SK-N-SH treated with all-trans-retinoic acid at 6 μM for 48 hours (cell line): ENCODE data around the gene PCIF1.

ENCODE experiments used
- ATAC-seq: fragments of 200-7000 bp; cut with Tn5 transposase; 3 replicates; pipeline ENCODE4 v1.9.1; 2020; ENCODE audit warnings: mild to moderate bottlenecking, moderate library complexity
- ARNTL ChIP-seq: fragments of 450-650 bp; formaldehyde crosslinking; IDR thresholded peaks from 2 replicates; pipeline ENCODE4 v1.5.0; 2020; ENCODE audit warnings: low read depth, mild to moderate bottlenecking, moderate library complexity, borderline replicate concordance
- CREB5 ChIP-seq: fragments of 250-450 bp; sonication (Bioruptor Pico); IDR thresholded peaks from 2 replicates; pipeline ENCODE4 v1.5.1; 2020; ENCODE audit warnings: low read depth, mild to moderate bottlenecking, moderate library complexity
- CSDC2 ChIP-seq: fragments of 250-450 bp; sonication (Bioruptor Pico); IDR thresholded peaks from 2 replicates; pipeline ENCODE4 v1.5.0; 2020; ENCODE audit warnings: mild to moderate bottlenecking, moderate library complexity
- ESRRG ChIP-seq: fragments of 250-450 bp; sonication (Bioruptor Pico); IDR thresholded peaks from 2 replicates; pipeline ENCODE4 v1.6.1; 2021; ENCODE audit warnings: mild to moderate bottlenecking
- GLIS3 ChIP-seq: fragments of 250-450 bp; sonication (Bioruptor Pico); IDR thresholded peaks from 2 replicates; pipeline ENCODE4 v1.5.0; 2020; ENCODE audit warnings: mild to moderate bottlenecking, moderate library complexity
- ISL1 ChIP-seq: fragments of 250-450 bp; sonication (Bioruptor Pico); IDR thresholded peaks from 2 replicates; pipeline ENCODE4 v2.1.2; 2022; ENCODE audit warnings: mild to moderate bottlenecking, moderate library complexity
- OSR1 ChIP-seq: fragments of 250-450 bp; sonication (Bioruptor Pico); IDR thresholded peaks from 2 replicates; pipeline ENCODE4 v1.8.0; 2022; ENCODE audit warnings: moderate library complexity, mild to moderate bottlenecking, inconsistent platforms
- PPARA ChIP-seq: fragments of 250-450 bp; sonication (Bioruptor Pico); IDR thresholded peaks from 2 replicates; pipeline ENCODE4 v1.5.0; 2020; ENCODE audit warnings: mild to moderate bottlenecking, borderline replicate concordance
- RARB ChIP-seq: fragments of 250-450 bp; sonication (Bioruptor Pico); IDR thresholded peaks from 2 replicates; pipeline ENCODE4 v1.8.0; 2021; ENCODE audit warnings: mild to moderate bottlenecking, moderate library complexity
- SNAI2 ChIP-seq: fragments of 250-450 bp; sonication (Bioruptor Pico); IDR thresholded peaks from 2 replicates; pipeline ENCODE4 v1.5.0; 2020; ENCODE audit warnings: mild to moderate bottlenecking, moderate library complexity
- TCF4 ChIP-seq: fragments of 250-450 bp; sonication (Bioruptor Pico); IDR thresholded peaks from 2 replicates; pipeline ENCODE4 v1.8.0; 2021; ENCODE audit warnings: mild to moderate bottlenecking, moderate library complexity, borderline replicate concordance
- TOX ChIP-seq: fragments of 250-450 bp; sonication (Bioruptor Pico); IDR thresholded peaks from 2 replicates; pipeline ENCODE4 v1.8.0; 2021; ENCODE audit warnings: mild to moderate bottlenecking, moderate library complexity, borderline replicate concordance
- TSHZ2 ChIP-seq: fragments of 250-450 bp; sonication (Bioruptor Pico); IDR thresholded peaks from 2 replicates; pipeline ENCODE4 v1.5.0; 2020; ENCODE audit warnings: mild to moderate bottlenecking, moderate library complexity
- ZC3H10 ChIP-seq: fragments of 250-450 bp; sonication (Bioruptor Pico); IDR thresholded peaks from 2 replicates; pipeline ENCODE4 v1.5.1; 2021; ENCODE audit warnings: mild to moderate bottlenecking, moderate library complexity
- ZFP3 ChIP-seq: fragments of 250-450 bp; sonication (Bioruptor Pico); IDR thresholded peaks from 2 replicates; pipeline ENCODE4 v1.5.0; 2020; ENCODE audit warnings: mild to moderate bottlenecking, moderate library complexity
- ZFP30 ChIP-seq: fragments of 450-650 bp; formaldehyde crosslinking; IDR thresholded peaks from 2 replicates; pipeline ENCODE4 v1.5.0; 2022; ENCODE audit warnings: mild to moderate bottlenecking, moderate library complexity
- ZNF565 ChIP-seq: fragments of 450-650 bp; formaldehyde crosslinking; conservative IDR thresholded peaks from 2 replicates; pipeline ENCODE4 v1.5.0; 2020; ENCODE audit warnings: low read depth, mild to moderate bottlenecking, moderate library complexity
- ZNF70 ChIP-seq: fragments of 450-650 bp; formaldehyde crosslinking; IDR thresholded peaks from 2 replicates; pipeline ENCODE4 v1.5.0; 2020; ENCODE audit warnings: mild to moderate bottlenecking, moderate library complexity
- ZNF8 ChIP-seq: fragments of 450-650 bp; formaldehyde crosslinking; IDR thresholded peaks from 2 replicates; pipeline ENCODE4 v1.5.0; 2020; ENCODE audit warnings: mild to moderate bottlenecking, moderate library complexity
- TF ChIP-seq, protein P1 (sequence below): fragments of 250-450 bp; sonication (Bioruptor Pico); IDR thresholded peaks from 2 replicates; pipeline ENCODE4 v1.8.0; 2020; ENCODE audit warnings: mild to moderate bottlenecking, moderate library complexity, borderline replicate concordance
- TF ChIP-seq, protein P2 (sequence below): fragments of 250-450 bp; sonication (Bioruptor Pico); IDR thresholded peaks from 2 replicates; pipeline ENCODE4 v1.8.0; 2021; ENCODE audit warnings: low read depth, mild to moderate bottlenecking, moderate library complexity, borderline replicate concordance
- TF ChIP-seq, protein P3 (sequence below): fragments of 250-450 bp; sonication (Bioruptor Pico); IDR thresholded peaks from 2 replicates; pipeline ENCODE4 v1.5.1; 2021; ENCODE audit warnings: mild to moderate bottlenecking, moderate library complexity

Gene PCIF1

DNA sequence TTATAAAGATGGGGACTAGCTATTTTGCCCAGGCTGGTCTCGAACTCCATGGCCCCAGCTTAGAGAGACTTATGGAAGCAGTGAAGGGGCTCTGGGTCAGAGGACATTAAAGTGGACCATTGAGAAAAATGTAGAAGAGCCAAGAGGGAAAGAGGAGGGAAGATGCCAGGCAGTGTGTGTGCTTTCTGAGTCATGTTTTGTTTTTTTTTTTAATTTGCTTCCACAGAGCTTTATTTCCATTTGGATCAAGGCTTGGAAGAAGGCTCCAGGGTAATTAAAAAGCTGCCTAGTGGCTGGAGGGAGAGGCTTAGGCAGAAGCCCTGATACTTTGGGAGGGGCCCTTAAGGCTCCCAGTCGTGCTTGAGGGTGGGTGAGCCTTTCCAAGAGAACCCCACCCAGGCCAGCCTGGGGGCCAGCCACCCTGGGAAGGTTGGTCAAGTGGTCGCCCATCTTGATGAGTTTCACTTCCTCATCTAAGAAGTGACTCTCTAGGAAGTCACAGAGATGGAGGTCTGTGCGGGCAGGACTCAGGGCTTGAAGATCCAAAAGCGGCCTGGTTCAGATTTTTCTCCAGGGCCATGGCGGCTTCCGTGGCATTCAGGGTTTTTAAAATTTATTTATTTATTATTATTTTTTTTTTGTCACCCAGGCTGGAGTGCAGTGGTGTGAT lies 40.5 kb downstream of the PCIF1 start (continued):
- no peak for TF ChIP-seq CREB5 (CRISPR knock-in tag)

DNA sequence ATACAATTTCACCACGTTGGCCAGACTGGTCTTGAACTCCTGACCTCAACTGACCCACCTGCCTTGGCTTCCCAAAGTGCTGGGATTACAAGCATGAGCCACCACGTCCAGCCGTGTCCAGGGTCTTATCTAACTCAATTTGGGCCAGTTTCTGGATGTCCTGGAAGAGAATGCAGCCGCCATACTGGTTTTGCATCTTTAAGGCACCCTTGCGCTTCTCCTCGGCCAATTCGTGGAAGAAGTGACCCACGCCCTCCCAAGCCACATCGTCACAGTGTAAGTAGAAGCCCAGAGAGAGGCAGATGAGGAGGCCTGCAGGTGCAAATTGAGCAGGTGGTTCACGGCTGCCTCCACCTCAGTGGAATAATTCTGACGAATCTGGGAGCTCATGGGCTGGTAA lies 41.2 kb downstream of the PCIF1 start:
- no peak for ATAC-seq
- TF ChIP-seq TOX, result no peak
- no peak for TF ChIP-seq ISL1
- TF ChIP-seq, protein P1, sequence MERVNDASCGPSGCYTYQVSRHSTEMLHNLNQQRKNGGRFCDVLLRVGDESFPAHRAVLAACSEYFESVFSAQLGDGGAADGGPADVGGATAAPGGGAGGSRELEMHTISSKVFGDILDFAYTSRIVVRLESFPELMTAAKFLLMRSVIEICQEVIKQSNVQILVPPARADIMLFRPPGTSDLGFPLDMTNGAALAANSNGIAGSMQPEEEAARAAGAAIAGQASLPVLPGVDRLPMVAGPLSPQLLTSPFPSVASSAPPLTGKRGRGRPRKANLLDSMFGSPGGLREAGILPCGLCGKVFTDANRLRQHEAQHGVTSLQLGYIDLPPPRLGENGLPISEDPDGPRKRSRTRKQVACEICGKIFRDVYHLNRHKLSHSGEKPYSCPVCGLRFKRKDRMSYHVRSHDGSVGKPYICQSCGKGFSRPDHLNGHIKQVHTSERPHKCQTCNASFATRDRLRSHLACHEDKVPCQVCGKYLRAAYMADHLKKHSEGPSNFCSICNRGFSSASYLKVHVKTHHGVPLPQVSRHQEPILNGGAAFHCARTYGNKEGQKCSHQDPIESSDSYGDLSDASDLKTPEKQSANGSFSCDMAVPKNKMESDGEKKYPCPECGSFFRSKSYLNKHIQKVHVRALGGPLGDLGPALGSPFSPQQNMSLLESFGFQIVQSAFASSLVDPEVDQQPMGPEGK (CRISPR knock-in tag), result no peak
- TF ChIP-seq ZNF8 (CRISPR knock-in tag), result no peak
- TF ChIP-seq RARB (CRISPR knock-in tag), result no peak
- no peak for TF ChIP-seq ZNF565
- TF ChIP-seq ESRRG (CRISPR knock-in tag), result no peak
- TF ChIP-seq, protein P2, sequence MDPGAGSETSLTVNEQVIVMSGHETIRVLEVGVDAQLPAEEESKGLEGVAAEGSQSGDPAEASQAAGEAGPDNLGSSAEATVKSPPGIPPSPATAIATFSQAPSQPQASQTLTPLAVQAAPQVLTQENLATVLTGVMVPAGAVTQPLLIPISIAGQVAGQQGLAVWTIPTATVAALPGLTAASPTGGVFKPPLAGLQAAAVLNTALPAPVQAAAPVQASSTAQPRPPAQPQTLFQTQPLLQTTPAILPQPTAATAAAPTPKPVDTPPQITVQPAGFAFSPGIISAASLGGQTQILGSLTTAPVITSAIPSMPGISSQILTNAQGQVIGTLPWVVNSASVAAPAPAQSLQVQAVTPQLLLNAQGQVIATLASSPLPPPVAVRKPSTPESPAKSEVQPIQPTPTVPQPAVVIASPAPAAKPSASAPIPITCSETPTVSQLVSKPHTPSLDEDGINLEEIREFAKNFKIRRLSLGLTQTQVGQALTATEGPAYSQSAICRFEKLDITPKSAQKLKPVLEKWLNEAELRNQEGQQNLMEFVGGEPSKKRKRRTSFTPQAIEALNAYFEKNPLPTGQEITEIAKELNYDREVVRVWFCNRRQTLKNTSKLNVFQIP, result no peak
- no peak for TF ChIP-seq GLIS3 (CRISPR knock-in tag)
- TF ChIP-seq CREB5 (CRISPR knock-in tag), result no peak
- TF ChIP-seq ZFP30 (CRISPR knock-in tag), result no peak
- TF ChIP-seq ZNF70, result no peak
- TF ChIP-seq SNAI2, result no peak
- no peak for TF ChIP-seq PPARA (CRISPR knock-in tag)
- no peak for TF ChIP-seq CSDC2 (CRISPR knock-in tag)
- TF ChIP-seq ZC3H10, result no peak
- TF ChIP-seq ARNTL (CRISPR knock-in tag), result no peak
- no peak for TF ChIP-seq ZFP3 (CRISPR knock-in tag)

DNA sequence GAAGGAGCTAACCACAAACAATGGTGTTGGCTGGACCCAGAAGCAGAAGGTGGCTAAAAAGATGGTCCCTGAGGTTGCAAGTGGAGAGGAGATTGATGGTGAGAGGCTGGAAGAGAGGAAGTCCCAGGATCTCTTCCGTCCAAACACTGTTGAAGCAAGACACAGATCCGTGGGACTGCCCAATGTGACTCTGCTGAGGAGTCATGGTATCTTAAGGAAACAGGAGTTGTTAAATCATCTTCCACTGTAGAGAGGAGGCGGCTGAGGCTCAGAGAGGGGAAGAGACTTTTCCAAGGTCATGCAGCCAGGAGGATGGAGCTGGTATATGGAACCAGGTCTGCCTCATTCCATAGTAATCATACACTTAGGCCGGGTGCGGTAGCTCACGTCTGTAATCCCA lies 41.6 kb downstream of the PCIF1 start:
- no peak for TF ChIP-seq CREB5 (CRISPR knock-in tag)
- no peak for TF ChIP-seq SNAI2
- TF ChIP-seq, protein P3, sequence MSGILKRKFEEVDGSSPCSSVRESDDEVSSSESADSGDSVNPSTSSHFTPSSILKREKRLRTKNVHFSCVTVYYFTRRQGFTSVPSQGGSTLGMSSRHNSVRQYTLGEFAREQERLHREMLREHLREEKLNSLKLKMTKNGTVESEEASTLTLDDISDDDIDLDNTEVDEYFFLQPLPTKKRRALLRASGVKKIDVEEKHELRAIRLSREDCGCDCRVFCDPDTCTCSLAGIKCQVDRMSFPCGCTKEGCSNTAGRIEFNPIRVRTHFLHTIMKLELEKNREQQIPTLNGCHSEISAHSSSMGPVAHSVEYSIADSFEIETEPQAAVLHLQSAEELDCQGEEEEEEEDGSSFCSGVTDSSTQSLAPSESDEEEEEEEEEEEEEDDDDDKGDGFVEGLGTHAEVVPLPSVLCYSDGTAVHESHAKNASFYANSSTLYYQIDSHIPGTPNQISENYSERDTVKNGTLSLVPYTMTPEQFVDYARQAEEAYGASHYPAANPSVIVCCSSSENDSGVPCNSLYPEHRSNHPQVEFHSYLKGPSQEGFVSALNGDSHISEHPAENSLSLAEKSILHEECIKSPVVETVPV (CRISPR knock-in tag), result no peak
- TF ChIP-seq ZNF565, result no peak
- TF ChIP-seq ZFP3 (CRISPR knock-in tag), result no peak
- TF ChIP-seq ZC3H10, result no peak
- no peak for TF ChIP-seq TCF4 (CRISPR knock-in tag)
- TF ChIP-seq GLIS3 (CRISPR knock-in tag), result no peak
- TF ChIP-seq, protein P2, result no peak
- TF ChIP-seq TSHZ2, result no peak
- TF ChIP-seq ZNF8 (CRISPR knock-in tag), result no peak
- no peak for TF ChIP-seq ZFP30 (CRISPR knock-in tag)
- TF ChIP-seq OSR1 (CRISPR knock-in tag), result no peak
- no peak for TF ChIP-seq ISL1
- TF ChIP-seq ARNTL (CRISPR knock-in tag), result no peak
- no peak for TF ChIP-seq CSDC2 (CRISPR knock-in tag)

More for the DNA sequence above, 41.6 kb downstream of the PCIF1 start:
- ATAC-seq, result no peak
